ENCODE data around the gene MTG1.

DNA sequence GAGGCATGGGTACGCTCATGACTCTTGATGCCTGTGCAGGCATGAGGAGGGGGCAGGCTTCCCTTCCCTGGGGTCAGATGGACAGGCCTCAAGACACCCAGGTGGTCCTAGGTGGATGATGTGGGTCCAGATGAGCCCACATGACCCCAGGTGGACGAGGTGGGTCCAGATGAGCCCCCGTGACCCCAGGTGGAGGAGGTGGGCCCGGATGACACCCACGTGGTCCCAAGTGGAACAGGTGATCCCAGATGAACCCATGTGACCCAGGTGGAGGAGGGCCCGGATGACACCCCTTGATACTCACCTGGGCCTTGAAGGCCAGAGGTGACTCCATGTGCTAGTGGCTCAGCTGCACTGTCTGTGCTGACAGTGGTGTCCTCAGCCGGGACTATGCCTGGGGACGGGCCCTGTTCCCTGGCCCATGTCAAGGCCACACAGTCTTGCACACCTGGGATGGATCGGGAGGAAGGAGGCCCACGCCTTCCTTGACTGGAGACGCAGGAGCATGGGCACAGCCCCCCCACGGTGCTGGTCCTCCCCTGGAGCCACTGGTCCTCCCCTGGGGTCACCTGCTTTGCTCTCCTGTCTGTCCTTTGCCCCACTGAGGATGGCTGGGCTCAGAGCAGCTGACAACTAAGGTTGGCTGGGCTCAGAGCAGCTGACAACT is 43.5 kb upstream of the MTG1 start:
- TF ChIP-seq BACH2 (CRISPR knock-in tag; IDR thresholded peaks at IDR 0.05; ENCODE audit: borderline replicate concordance) = no peak
- no peak for TF ChIP-seq ZNF8 (CRISPR knock-in tag; IDR thresholded peaks at IDR 0.05)
- no peak for TF ChIP-seq PPARA (CRISPR knock-in tag; IDR thresholded peaks at IDR 0.05; ENCODE audit: borderline replicate concordance)
- TF ChIP-seq, protein P1, sequence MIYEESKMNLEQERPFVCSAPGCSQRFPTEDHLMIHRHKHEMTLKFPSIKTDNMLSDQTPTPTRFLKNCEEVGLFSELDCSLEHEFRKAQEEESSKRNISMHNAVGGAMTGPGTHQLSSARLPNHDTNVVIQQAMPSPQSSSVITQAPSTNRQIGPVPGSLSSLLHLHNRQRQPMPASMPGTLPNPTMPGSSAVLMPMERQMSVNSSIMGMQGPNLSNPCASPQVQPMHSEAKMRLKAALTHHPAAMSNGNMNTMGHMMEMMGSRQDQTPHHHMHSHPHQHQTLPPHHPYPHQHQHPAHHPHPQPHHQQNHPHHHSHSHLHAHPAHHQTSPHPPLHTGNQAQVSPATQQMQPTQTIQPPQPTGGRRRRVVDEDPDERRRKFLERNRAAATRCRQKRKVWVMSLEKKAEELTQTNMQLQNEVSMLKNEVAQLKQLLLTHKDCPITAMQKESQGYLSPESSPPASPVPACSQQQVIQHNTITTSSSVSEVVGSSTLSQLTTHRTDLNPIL (CRISPR knock-in tag; IDR thresholded peaks at IDR 0.05; ENCODE audit: low read depth) = no peak
- TF ChIP-seq RARB (CRISPR knock-in tag; IDR thresholded peaks at IDR 0.05) = no peak
- no peak for TF ChIP-seq OSR1 (CRISPR knock-in tag; IDR thresholded peaks at IDR 0.05)
- TF ChIP-seq, protein P2, sequence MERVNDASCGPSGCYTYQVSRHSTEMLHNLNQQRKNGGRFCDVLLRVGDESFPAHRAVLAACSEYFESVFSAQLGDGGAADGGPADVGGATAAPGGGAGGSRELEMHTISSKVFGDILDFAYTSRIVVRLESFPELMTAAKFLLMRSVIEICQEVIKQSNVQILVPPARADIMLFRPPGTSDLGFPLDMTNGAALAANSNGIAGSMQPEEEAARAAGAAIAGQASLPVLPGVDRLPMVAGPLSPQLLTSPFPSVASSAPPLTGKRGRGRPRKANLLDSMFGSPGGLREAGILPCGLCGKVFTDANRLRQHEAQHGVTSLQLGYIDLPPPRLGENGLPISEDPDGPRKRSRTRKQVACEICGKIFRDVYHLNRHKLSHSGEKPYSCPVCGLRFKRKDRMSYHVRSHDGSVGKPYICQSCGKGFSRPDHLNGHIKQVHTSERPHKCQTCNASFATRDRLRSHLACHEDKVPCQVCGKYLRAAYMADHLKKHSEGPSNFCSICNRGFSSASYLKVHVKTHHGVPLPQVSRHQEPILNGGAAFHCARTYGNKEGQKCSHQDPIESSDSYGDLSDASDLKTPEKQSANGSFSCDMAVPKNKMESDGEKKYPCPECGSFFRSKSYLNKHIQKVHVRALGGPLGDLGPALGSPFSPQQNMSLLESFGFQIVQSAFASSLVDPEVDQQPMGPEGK (CRISPR knock-in tag; IDR thresholded peaks at IDR 0.05; ENCODE audit: borderline replicate concordance) = no peak
- TF ChIP-seq ISL1 (CRISPR knock-in tag; IDR thresholded peaks at IDR 0.05) = no peak
- no peak for TF ChIP-seq SNAI2 (CRISPR knock-in tag; IDR thresholded peaks at IDR 0.05)
- no peak for TF ChIP-seq ARNTL (CRISPR knock-in tag; IDR thresholded peaks at IDR 0.05; ENCODE audit: borderline replicate concordance, low read depth)
- no peak for TF ChIP-seq TOX (CRISPR knock-in tag; IDR thresholded peaks at IDR 0.05; ENCODE audit: borderline replicate concordance)
- no peak for TF ChIP-seq TCF4 (CRISPR knock-in tag; IDR thresholded peaks at IDR 0.05; ENCODE audit: borderline replicate concordance)

All from SK-N-SH treated with all-trans-retinoic acid at 6 μM for 48 hours (cell line).